Pulmonary artery endothelial cell (primary cell): ENCODE results near the gene LRRC46. TPM values are rescaled to one million over a fixed set of nuclear protein-coding genes. Genes with fewer than 3 reads are reported as not detected.

Source experiments
- DNase-seq: peaks from one replicate; pipeline ENCODE4 v3.0.0-alpha.2; 2011; ENCODE audit warnings: low read depth, low spot score
- total RNA-seq: library from RNA; depleted of rRNA; stranded (reverse); fragments of >200 nt; gene quantifications from 2 replicates; pipeline ENCODE4 v1.2.3, GENCODE V29; 2014

Gene LRRC46
- total RNA-seq, 1 donor from 2014 or later, result not detected

DNA sequence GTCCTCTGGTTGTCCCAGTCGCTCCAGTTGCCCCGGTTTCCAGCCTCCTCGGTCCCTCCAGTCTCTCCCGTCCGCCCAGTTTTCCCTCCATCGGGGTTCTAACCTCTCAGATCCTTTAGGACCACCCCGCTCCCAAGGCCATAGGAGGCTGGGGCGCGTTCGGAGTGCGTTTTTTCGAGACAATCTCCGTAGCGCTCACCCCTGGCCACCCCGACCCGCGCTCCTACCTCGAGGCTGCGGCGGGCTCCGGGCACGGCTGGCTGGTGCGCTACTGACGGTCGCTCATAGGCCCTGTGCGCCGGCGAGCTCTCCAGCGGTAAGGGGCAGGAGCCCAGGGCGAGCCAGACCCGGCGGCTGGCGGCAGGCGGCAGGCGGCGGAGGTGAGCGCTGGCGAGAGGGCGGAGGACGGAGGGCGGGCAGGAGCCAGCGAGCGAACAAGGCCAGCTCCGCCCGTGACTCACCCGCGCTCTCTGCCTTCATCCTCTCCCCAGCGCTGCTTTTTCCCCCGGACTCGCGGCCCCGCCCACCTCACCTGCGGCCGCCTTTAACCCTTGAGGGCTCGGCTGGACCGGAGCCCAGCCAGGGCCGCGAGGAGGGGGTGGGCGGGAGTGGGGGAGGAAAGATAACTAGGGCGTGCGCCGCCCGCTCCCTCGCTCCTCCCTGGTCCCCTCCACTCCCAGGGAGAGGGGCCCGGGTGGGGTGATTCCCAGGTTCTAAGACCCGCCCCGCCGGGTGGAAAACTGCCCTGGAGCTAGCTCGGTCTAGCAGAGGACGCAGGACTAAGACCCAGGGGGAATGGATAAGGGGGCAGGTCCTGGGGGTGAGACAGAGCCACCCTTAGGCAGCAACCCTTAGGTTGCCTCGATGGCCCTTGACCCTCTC is 19.5 kb downstream of the LRRC46 start, which contains the start of gene SP6:
Gene SP6, minus strand, starts transcription at position 472 of the 882 bp plus-strand sequence. CDS start 2,734 bp downstream, outside the sequence.
- DNase-seq, result no peak

DNA sequence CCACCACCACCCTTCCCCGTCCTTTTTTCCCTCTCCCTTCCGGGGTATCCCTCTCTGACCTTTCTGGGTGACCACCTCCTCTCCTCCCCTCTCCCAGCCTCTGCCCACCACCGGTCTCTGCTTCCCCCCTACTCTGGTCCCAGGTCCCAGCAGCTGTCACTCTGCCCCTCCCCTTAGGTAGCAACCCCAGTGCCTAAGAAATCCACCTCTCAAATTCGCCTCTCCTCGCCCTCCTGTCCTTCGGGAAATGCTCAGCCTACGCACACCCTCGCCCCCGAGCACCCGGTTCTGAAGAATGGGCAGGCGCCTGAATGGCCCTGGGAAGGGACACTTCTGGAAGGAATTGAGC is 20.3 kb downstream of the LRRC46 start:
- DNase-seq, result no peak

DNA sequence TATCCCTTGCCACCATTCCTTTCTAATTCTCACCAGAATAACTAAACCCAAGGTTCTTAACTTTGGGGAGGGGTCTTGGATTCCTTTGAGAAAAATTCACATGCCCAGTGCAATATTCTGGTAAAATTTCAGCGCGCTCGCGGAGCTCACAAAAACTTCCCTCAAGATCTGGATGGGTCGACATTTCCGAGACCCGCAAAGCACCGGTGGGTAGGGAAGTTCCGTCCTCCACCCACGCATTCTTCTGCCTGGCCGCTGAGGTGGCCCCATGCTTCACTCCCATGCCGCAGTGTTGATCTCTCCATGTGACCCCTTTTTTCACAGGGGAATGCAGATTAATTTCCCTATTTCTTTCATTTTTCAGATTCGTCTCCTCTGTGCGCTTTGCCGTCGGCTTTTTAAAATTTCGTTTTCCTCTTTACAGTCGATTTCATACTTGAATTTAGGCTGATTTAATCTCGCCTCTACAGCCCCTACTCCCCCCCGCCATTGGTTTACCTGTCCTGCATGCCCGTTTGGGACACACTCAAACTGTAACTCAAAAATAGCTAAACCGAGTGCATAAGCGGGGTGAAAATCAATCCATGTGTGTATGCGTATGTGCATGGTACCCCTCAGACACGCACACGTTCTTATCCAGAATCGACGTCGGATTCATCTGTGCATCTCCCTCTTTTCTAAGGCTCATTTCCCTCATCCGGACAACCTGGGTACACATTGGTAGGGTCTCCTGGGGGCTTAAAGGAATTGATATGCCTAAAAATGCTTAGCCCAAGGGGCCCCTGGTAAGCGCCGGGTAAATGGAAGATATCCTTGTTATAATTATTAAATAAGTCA is 20.9 kb downstream of the LRRC46 start:
- no peak for DNase-seq

DNA sequence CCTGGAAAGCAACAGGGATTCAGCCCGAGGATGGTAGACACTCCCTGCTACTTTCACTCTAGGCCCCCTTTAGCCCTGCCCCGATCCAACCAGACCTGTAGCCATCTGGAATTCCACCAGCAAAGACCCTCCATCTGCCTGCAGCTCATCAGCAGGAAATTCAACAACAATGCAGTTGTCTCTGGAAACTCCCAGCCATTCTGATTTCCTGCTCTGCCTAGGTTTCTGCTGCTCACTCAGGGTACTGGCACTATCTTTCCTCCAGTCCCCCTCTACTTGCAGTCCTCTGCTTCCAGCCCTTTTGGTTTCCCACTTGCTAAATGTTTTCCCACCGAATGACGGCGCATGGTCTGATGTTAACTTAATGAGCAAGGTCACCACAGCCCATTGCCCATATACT is 22.1 kb downstream of the LRRC46 start:
- no peak for DNase-seq

DNA sequence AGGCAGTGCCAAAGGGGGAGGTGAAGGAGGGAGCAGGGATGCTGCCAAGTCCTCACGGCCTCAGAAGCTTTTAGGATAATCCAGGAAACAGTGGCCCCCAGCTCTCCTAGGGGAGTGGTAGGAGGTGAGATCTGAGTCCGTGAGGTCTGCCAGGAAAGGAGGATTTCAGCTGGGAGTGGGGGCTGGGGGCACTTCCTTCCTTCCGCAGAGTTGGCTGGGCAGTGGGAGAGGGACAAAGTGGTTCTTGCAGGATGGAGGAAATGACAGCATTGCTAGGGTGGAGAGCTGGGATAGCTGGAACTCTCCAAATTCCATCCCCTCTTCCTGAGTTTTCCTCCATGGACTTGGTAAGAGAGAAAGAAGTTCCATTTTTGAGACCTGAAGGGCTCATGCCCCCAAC is 24.3 kb downstream of the LRRC46 start:
- DNase-seq, result no peak

DNA sequence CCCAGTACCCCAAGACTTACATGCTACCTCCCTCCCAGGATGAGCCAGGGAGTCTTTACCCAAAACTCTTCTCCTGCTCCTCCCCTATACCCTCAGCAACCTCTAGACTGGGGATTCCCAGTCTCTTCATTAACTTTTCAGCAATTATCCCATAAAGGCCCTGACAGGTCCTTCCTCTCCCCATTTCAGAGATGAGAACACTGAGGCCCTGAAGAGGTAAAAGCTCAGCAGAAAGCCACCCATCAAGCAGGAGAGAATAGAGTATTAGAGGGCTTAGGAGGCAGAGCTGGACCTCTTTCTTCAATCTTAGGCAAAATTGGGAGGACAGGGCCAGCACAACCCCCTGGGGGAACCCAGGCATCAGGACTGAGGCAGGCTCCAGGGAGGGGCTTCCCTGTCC is 25.4 kb downstream of the LRRC46 start:
- no peak for DNase-seq

DNA sequence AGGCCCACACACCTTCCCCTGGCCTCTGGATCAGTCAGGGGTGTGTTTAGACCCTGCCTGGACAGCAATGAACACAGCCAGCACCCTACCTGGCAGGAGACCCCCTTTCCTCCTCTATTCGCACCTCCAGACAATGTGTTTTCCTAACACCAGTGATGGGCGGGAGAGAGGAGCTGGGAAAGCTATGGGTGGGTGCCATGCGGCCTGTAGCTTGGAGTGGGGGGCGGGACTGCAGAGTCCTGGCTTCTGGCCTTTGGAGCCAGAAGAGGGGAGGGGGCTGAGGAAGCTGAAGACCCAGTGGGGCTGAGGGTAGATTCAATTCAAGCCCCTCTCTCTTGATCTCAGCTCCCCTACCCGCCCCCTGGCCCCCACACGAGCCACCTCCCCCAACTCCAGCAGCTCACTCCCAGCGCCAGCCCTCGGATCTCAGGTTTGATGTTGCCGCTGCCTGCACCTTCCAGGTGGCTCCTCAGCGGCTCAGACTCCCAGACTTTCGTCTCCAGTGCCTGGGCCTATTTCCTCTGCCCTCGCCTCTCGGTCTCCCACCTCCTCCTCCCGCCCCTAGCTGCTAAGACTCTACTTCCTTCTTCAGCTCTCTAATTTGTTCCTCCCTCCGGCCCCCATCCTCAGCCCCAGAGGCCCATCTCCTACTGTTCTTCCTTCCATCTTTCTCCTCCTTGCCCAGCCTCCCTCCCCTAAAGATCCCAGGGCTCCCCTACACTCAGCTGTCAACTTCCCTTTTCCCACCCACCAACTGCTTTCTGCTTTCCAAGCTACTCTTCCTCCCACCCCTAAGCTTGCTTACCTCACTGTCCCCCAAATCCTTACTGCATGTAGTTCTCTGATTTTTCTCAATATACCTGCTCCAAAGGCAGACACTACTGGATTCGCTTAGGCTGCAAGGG is 26.3 kb downstream of the LRRC46 start:
- DNase-seq, result no peak

DNA sequence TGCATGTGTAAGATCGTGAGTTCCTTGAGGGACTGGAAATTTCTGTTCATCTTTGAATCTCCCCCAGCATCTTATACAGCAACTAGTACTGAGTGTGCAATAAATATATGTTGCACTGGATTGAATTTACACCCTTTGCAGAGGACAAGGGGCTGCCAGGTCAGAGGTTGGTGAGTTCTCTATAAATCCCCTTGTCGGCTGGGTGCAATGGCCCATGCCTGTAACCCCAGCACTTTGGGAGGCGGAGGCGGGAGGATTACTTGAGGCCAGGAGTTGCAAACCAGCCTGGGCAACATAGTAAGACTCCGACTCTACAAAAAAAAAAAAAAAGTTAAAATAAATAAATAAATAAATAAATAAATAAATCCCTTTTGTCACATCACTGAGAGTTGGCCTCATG is 28.9 kb downstream of the LRRC46 start:
- no peak for DNase-seq

DNA sequence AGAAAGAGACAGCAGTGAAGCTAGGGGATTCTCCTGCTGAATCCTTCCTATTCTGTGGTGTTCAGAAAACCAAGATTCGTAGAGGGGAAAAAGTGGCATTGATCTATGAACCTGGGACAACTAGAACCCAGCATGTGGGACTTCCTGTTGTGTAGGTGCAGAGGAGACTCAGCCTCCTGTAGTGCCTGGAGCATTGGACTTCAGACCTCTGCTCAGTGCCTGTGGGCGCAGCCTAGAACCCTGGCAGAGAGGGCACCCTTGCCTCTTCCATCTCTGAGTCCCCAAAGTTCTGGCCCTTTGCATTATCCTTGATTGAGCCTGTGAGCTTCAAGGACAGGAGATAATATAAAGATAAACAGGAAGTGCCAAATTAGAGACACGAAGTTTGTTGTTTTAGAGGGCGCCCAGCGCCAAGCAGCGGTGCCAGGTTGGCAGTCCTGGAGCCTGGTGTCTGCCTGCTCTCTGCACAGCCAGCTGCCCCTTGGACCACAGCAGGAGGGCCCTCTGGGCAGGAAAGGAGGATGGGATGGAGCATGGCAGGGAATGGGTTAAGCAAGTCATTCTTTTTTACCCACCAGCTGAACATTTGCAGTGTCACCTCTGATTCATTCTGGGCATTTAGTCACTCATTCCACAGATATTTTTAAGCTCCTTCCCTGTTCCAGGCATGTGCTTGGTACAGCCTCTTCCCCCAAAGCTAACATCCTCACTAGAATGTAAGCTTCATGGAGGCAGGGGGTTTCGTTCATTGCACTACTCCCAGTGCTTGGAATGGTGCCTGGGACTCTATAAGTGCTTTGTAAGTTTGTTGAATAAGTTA is 31.4 kb downstream of the LRRC46 start:
- DNase-seq, result no peak

DNA sequence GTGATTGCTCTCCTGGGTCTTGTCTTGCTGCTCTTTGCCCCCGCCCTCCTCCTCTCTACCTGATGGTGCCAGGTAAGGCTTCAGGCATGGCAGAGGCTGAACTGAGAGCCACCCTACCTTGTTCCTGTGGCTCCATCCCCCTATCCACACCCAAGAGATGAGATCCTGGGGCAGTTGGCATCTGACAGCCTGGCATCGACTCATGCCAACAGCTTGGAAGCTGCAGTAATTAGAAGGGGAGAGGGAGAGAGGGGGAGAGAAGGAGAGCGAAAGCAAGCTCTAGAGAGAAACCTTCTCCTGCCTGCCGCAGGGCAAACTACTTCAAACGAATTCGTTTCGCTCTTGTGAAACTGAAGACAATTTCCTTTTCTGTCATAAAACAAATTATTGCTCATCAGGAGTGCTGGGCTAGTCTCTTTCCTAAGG is 33.3 kb downstream of the LRRC46 start:
- no peak for DNase-seq

DNA sequence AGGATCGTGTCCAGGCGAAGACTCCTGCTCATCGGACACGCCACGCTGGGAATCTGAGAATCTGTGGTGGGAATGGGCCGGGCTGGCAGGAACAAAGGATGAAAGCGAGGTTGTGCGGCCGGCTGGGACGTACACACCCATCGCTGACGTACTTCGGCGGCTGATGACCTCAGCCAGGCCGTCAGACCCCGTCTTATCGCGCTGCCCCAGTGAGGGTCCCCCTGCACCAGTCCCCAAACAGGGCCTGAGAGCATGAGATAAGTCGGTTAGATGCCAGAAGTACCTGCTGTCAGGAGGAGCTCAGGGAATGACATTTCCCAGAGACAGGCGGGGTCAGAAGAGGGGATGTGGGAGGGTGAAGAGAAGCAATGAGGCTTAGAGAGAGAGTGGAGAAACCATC is 35.5 kb downstream of the LRRC46 start:
- DNase-seq, result no peak

DNA sequence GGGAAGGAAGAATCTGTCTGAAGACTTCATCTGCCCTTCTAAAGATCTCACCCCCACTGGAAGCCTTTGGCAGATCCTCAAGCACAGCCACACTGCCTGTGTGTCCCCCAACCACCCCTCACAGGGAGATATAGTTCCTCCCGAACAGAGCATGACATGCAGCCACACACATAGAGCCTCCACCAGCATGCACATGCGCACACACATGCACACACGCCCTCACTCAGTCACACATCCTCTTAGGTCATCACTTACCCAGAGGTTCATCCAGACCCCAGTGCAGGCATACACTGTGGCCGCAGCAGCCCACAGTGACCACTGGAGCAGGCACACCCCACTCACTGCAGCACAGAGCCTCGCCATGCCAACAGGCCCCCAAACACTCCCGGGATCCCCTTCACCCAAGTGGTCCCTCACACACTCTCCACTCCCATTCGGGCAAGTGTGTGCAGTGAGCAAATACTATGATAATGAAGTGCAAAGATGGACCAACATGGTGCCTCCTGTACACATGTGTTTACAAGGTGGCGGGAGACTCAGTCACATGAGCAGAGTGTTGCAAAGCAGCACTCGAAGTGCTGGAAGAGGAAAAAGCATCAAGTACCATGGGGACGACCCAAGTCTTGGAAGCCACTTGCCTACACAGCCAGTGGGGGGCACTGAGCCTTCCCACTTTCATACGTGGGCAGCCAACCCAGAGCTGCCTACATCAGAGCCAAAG is 36.5 kb downstream of the LRRC46 start:
- no peak for DNase-seq

DNA sequence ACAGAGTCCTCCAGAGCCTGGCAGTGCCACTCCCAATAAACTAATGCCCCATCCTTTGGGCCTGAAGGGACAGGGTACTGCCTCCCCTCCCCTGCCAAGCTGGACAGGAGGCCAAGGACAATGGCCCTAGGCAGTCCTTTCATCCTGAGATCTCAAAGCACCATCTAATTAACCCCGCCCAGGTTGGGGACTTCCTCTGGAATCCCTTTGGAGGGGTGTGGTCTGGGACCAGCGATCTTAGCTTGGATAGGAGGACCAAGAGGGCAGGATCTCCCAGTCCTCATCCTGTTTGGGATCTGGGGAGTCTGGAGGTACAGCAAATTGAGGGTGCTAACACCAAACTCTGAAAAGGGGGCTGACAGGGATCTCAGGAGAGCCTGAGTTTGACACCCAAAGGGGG is 37.6 kb downstream of the LRRC46 start:
- DNase-seq, result no peak

DNA sequence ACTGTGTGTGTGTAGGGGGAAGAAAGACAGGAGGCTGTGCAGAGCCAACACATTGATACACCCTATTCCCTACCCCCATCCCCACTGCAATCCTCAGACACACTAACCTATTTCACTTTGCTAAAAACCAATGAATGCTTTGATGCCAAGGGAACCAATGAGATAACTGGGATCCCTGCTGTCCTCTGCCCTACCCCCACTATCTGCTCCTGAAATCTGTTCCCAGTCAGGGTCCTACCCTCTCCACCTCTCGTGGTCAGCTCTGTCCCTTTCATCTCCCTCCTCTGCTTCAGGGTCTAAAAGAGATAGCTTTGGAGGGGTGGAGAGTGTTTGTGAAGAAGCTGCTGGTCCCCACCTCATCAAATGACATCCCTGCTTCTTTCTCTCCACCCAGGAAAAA is 38.6 kb downstream of the LRRC46 start:
- DNase-seq, result no peak

DNA sequence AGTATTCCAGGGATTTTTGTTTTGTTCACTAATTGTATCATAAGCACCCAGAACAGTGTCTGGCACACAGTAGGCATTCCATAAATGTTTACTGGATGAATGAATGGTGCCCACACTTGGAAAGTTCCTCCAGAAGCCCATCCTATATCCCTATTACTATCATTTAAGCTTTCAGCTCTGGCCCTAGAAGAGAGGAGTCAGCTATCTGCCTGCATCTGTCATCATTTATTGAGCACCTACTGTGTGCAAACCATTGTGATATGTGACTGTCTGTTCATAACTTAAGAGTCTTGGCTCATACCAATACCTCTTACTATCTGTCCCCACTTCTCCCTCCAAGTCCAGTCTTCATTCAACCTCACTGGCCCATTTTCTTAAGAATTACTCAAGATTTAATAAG is 39.6 kb downstream of the LRRC46 start:
- no peak for DNase-seq

DNA sequence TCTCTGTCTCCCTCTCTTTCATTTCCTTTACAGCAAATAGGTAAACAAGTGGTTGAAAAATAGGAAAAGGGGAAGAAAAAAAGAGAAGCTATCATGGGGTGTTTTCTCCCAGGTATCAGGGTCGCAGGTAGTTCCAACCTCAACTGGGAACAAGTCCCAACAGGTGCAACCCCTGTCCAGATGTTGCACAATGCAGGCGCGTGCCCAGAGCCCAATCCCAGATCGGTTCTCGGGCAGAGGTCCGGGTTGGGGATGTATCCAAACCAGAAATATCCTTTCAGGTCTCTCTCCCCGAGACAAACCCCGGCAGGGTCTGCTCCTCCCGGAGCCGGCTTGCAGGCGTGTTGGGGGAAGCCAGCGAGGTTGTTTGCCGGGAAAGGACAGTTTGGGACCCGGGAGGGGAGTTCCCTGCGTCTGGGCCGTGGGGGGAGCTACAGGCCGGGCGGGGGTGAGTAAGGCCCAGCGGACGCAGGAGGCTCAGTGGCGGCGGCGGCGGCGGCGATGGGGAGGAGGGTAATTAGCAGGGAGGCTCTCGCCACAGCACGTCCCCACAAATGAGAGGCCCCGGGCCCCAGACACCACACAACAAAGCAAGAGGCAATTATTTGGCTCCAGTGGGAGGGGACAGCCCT is 40.7 kb downstream of the LRRC46 start:
- no peak for DNase-seq

DNA sequence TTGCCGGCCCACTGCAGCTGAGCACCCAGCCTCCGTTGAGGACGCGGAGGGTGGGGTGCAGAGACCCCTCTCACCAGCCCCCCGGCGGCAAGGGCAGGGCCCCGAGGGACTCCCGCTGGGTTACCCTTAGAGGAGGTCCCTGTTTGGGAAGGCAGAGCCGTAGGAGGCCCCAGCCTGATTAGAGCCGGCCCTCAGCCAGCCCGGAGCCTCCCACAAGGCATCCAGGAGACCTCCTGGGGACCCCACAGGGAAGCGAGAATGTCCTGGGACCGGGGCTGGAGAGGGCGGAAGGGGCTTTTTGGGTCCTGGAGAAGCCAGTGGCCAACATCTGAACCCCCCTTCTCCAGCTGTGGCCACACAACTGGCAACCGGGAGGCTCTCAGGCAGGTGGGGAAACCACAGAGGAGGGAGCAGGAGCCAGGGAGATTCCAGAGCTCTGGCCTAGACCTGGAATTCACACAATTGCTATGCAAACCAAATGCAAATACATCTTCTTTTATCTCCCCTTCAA is 41.2 kb downstream of the LRRC46 start:
- no peak for DNase-seq

DNA sequence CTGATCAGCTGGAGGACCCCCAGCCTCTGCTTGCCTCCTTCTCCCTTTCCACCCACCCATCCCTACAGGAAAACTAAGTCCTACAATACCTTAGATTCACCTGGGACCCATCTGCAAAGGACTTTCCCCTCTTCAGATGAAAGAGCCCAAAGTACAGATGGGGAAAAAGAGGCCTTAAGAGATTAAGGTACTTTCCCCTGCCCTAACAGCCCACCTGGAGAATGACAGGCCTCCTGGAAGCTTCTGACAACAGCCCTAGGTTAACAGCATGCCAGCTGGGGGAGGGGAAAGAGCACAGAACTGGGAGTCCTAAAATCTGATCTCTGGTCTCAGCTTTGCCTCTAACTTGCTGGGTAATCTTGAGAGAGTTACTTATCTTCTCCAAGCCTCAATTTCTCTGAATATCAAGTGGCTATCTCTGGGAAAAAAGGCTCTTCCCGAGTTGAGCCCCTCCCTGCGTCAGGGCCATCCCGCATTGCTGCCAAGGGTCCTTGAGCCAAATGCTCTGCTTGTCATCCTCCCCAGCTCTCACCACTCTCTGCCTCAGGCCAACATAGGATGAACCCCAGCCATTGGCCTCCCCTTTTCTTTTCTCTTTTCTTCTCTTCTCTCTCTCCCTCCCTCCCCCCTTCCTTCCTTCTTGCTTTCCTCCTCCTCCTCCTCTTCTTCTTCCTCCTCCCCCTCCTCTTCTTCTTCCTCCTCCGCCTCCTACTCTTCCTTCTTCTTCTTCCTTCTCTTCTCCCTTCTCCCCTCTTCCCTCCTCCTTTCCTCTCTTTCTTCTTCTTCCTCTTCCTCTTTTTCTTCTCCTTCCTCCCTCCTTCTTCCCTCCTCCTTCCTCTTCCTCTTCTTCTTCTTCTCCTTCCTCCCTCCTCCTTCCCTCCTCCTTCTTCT is 42.0 kb downstream of the LRRC46 start:
- no peak for DNase-seq
